ENCODE results near the gene ALOX12B. TPM values are rescaled to one million over a fixed set of nuclear protein-coding genes. Genes with fewer than 3 reads are reported as not detected.
"Not testable (repeated sequence)": the region's sequence is repeated elsewhere in the genome, so short reads cannot be mapped to it uniquely, and the experiment has no call there.

The ALOX12B gene
- total RNA-seq, 1 donor from 2014 or later = not detected

- peak overlapping the region; percentile 71 to 79 (median 75) for H3K9ac ChIP-seq (ENCODE audit: low read depth in 1 of 3, low read length in 3 of 3)
- peak overlapping the region; percentile 55 for H3K27ac ChIP-seq (ENCODE audit: low read depth, low read length)
- H3K4me1 ChIP-seq (ENCODE audit: control insufficient read depth in 3 of 3, insufficient read depth in 3 of 3, low read length in 3 of 3) = peaks cover 42 to 52% (median 47%) of the 10 kb centered on the region in 3 donors
- no peaks in the 10 kb centered on the region for H3K9me3 ChIP-seq (ENCODE audit: control insufficient read depth in 3 of 3, low read length in 3 of 3)
- H3K36me3 ChIP-seq (ENCODE audit: control insufficient read depth in 3 of 3, insufficient read depth in 3 of 3, low read length in 3 of 3) = no peaks in the 10 kb centered on the region
- peak overlapping the region; percentile 78 to 87 (median 80) for H3K4me3 ChIP-seq (ENCODE audit: low read length in 3 of 3)
- H3K27me3 ChIP-seq (ENCODE audit: control insufficient read depth in 3 of 3, insufficient read depth in 3 of 3, low read length in 3 of 3) = peaks cover 32 to 58% (median 37%) of the 10 kb centered on the region in 3 donors
These were observed 31.5 kb upstream of the ALOX12B start for GRCh38 chr17:8118769-8119580.

DNA sequence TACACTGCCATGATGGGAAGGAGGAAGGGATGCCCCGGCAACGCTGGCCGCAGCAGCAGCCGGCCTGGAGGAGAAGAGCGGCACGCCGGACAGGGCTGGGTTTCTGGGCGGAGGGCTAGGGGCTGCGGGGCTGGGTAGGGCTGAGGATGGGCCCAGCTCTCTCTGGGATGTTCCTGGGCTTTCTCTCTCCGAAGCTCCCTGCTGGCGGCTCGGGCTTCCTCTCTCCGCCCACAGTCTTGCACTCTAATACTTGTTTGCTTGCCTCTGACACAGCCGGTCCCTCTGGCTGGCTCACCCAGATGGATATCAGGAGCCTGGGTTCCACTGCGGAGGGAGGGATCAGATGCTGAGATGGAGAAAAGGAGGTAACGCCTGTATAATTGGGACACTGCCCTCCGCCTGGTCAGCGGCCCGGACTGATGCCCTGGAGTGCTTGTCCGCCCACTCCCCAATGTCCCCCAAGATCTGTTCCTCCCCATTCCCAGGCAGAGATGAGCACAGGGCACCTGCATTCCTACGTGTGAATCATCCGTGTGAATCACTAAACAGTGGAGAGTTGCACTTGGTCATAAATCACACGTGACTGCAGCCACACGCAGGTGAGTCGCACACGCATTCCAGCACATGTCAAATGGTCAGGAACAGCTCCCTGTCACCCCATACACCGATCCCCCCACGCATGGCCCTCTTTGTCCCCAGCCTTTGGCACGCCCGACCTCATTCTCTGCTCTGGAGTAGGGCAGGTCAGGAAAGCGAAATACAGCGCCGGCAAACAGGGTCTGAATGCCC, 30.7 kb upstream of the ALOX12B start, which contains the start of gene ALOXE3:
ALOXE3 (minus strand) TSS at position 535 of the 789 bp plus-strand sequence; CDS start at position 11, 524 bp downstream.
- Histone ChIP-seq H3K36me3 (ENCODE audit: control insufficient read depth in 3 of 3, insufficient read depth in 3 of 3, low read length in 3 of 3) (no peaks in the 10 kb centered on the region), H3K9ac (ENCODE audit: low read depth in 1 of 3, low read length in 3 of 3) (peak within 1 kb of the TSS; percentile 71 to 79 (median 75)), H3K4me1 (ENCODE audit: control insufficient read depth in 3 of 3, insufficient read depth in 3 of 3, low read length in 3 of 3) (peaks cover 34 to 44% (median 39%) of the 10 kb centered on the region in 3 donors), H3K4me3 (ENCODE audit: low read length in 3 of 3) (peak within 1 kb of the TSS; percentile 78 to 87 (median 80)), H3K27ac (ENCODE audit: low read depth, low read length) (peak within 1 kb of the TSS; percentile 55), H3K9me3 (ENCODE audit: control insufficient read depth in 3 of 3, low read length in 3 of 3) (no peaks in the 10 kb centered on the region), H3K27me3 (ENCODE audit: control insufficient read depth in 3 of 3, insufficient read depth in 3 of 3, low read length in 3 of 3) (peaks cover 34 to 52% (median 38%) of the 10 kb centered on the region in 3 donors)

DNA sequence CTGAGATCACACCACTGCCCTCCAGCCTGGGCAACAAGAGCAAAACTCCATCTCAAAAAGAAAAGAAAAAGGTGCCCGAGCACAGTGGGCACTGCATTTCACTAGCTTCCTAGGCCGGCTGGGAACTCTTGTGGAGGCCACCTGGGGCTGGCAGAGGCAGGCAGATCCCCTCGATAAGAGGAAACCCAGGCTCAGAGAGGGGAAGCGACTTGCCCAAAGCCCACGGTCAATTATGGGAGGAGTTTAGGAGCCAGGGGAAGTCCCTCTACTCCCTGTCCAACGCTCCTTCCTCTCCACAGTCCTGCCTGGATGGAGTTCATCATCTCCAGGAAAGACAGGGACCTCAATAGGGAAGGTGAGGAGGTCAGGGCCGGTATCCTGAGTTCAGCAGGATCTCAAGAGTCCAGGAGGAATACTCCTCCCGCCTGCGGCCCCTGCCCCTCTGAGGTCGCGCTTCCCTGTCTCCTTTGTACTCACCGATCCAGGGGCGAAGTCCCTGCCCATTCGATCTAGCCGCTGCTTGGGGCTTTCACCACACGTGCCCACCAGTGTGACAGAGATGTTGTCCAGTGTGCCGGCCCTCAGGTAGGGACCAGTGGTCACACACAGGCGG, 30.0 kb upstream of the ALOX12B start:
- Histone ChIP-seq H3K9me3 (ENCODE audit: control insufficient read depth in 3 of 3, low read length in 3 of 3) (no peaks in the 10 kb centered on the region), H3K4me1 (ENCODE audit: control insufficient read depth in 3 of 3, insufficient read depth in 3 of 3, low read length in 3 of 3) (peaks cover 27 to 37% (median 32%) of the 10 kb centered on the region in 3 donors), H3K36me3 (ENCODE audit: control insufficient read depth in 3 of 3, insufficient read depth in 3 of 3, low read length in 3 of 3) (no peaks in the 10 kb centered on the region), H3K27me3 (ENCODE audit: control insufficient read depth in 3 of 3, insufficient read depth in 3 of 3, low read length in 3 of 3) (peaks cover 34 to 52% (median 37%) of the 10 kb centered on the region in 3 donors), H3K27ac (ENCODE audit: low read depth, low read length) (no peak overlapping the region), H3K4me3 (ENCODE audit: low read length in 3 of 3) (peak overlapping the region; percentile 29 to 87 (median 80)), H3K9ac (ENCODE audit: low read depth in 1 of 3, low read length in 3 of 3) (peak overlapping the region in 2 of 3 donors; percentile 71 to 79)

DNA sequence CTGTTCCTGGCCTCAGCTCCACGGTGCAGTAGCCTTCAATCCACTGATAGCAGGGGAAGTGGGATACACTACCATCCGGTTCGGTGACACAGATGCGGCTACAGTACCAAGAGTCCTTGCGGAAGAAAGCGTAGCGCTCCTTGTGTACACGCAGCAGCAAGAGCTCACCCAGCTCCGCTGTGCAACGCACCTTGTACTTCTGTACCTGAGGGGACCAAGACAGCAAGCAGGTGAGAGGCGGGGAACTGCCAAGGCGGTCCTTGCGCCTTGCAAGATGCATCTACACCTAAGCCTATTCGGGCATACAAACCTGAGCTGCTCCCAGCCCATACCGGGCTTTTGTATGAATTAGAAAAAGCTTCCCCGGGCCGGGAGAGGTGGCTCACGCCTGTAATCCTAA, 29.3 kb upstream of the ALOX12B start:
- Histone ChIP-seq H3K4me3 (ENCODE audit: low read length in 3 of 3) (no peak overlapping the region), H3K9me3 (ENCODE audit: control insufficient read depth in 3 of 3, low read length in 3 of 3) (no peaks in the 10 kb centered on the region), H3K9ac (ENCODE audit: low read depth in 1 of 3, low read length in 3 of 3) (no peak overlapping the region), H3K4me1 (ENCODE audit: control insufficient read depth in 3 of 3, insufficient read depth in 3 of 3, low read length in 3 of 3) (peaks cover 24 to 32% (median 26%) of the 10 kb centered on the region in 3 donors), H3K27ac (ENCODE audit: low read depth, low read length) (no peak overlapping the region), H3K36me3 (ENCODE audit: control insufficient read depth in 3 of 3, insufficient read depth in 3 of 3, low read length in 3 of 3) (no peaks in the 10 kb centered on the region), H3K27me3 (ENCODE audit: control insufficient read depth in 3 of 3, insufficient read depth in 3 of 3, low read length in 3 of 3) (peaks cover 38 to 57% (median 44%) of the 10 kb centered on the region in 3 donors)

DNA sequence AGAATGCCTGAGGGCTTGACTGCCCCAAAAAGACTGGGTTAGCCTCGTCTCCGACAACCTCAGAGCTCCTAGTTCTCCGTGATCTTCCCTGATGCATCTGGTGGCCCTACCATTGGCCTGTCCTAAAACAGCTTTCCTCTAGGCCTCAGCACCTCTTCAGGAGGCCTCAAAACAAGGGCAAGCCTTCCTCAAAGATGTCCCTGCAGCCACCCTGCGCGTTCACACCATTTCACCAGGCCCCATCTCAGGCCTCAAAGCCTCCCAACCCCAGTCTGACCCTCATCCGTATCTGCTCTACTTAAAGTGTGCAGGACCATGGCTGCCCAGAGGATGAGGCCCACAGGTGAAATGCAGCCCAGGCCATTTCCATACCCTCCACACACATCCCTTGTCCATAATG, 23.4 kb upstream of the ALOX12B start:
- H3K27ac ChIP-seq (ENCODE audit: low read depth, low read length) = no peak overlapping the region
- peaks cover 59 to 69% (median 63%) of the 10 kb centered on the region in 3 donors for H3K27me3 ChIP-seq (ENCODE audit: control insufficient read depth in 3 of 3, insufficient read depth in 3 of 3, low read length in 3 of 3)
- no peak overlapping the region for H3K4me3 ChIP-seq (ENCODE audit: low read length in 3 of 3)
- peaks cover 6 to 7% (median 6%) of the 10 kb centered on the region in 3 donors for H3K4me1 ChIP-seq (ENCODE audit: control insufficient read depth in 3 of 3, insufficient read depth in 3 of 3, low read length in 3 of 3)
- H3K9me3 ChIP-seq (ENCODE audit: control insufficient read depth in 3 of 3, low read length in 3 of 3) = no peaks in the 10 kb centered on the region
- no peaks in the 10 kb centered on the region for H3K36me3 ChIP-seq (ENCODE audit: control insufficient read depth in 3 of 3, insufficient read depth in 3 of 3, low read length in 3 of 3)
- no peak overlapping the region for H3K9ac ChIP-seq (ENCODE audit: low read depth in 1 of 3, low read length in 3 of 3)

- Histone ChIP-seq H3K27ac (ENCODE audit: low read depth, low read length) (no peak overlapping the region), H3K9ac (ENCODE audit: low read depth in 1 of 3, low read length in 3 of 3) (no peak overlapping the region), H3K36me3 (ENCODE audit: control insufficient read depth in 3 of 3, insufficient read depth in 3 of 3, low read length in 3 of 3) (no peaks in the 10 kb centered on the region), H3K4me1 (ENCODE audit: control insufficient read depth in 3 of 3, insufficient read depth in 3 of 3, low read length in 3 of 3) (peaks cover 6 to 7% (median 6%) of the 10 kb centered on the region in 3 donors), H3K27me3 (ENCODE audit: control insufficient read depth in 3 of 3, insufficient read depth in 3 of 3, low read length in 3 of 3) (peaks cover 55 to 65% (median 60%) of the 10 kb centered on the region in 3 donors), H3K4me3 (ENCODE audit: low read length in 3 of 3) (no peak overlapping the region), H3K9me3 (ENCODE audit: control insufficient read depth in 3 of 3, low read length in 3 of 3) (no peaks in the 10 kb centered on the region)
These were observed 22.9 kb upstream of the ALOX12B start for GRCh38 chr17:8110456-8110804.

- Histone ChIP-seq H3K27me3 (ENCODE audit: control insufficient read depth in 3 of 3, insufficient read depth in 3 of 3, low read length in 3 of 3) (peaks cover 55 to 61% (median 55%) of the 10 kb centered on the region in 3 donors), H3K9me3 (ENCODE audit: control insufficient read depth in 3 of 3, low read length in 3 of 3) (no peaks in the 10 kb centered on the region), H3K4me3 (ENCODE audit: low read length in 3 of 3) (no peak overlapping the region), H3K4me1 (ENCODE audit: control insufficient read depth in 3 of 3, insufficient read depth in 3 of 3, low read length in 3 of 3) (peaks cover 6 to 7% (median 6%) of the 10 kb centered on the region in 3 donors), H3K27ac (ENCODE audit: low read depth, low read length) (no peak overlapping the region), H3K36me3 (ENCODE audit: control insufficient read depth in 3 of 3, insufficient read depth in 3 of 3, low read length in 3 of 3) (no peaks in the 10 kb centered on the region), H3K9ac (ENCODE audit: low read depth in 1 of 3, low read length in 3 of 3) (no peak overlapping the region)
These were observed 22.3 kb upstream of the ALOX12B start for GRCh38 chr17:8109661-8110455.

DNA sequence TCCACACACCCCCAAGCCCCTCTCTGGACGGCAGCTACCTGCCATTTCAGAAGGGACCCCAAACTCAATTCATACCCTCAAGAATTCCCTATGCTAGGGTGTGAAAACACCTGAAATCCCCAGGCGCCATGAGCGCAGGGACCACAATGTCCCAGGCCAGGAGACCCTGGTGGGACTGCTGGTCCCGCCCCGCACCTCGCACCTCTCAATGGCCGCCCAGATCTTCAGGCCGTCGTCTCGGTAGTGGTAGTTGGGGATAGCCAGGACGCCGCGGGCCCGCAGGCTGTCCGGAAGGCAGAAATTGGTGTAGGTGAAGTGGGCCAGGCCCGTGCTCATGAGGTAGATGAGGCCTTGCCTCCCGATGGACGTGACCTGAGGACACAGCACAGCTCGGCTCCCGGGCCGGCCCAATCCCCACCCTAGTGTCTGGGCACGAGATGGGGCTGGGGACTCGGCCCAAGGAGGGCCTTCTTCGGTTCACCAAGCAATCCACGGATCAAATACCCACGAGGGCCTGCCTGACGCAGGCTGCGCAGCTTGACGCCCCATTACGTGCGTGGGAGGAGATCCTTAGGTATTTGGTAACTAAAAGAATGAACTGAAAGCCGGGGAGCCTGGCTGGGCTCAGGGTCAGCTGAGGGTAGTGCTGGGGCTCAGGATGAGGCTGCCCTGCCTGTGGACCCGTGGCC, 21.6 kb upstream of the ALOX12B start:
- Histone ChIP-seq H3K27ac (ENCODE audit: low read depth, low read length) (no peak overlapping the region), H3K36me3 (ENCODE audit: control insufficient read depth in 3 of 3, insufficient read depth in 3 of 3, low read length in 3 of 3) (no peaks in the 10 kb centered on the region), H3K9me3 (ENCODE audit: control insufficient read depth in 3 of 3, low read length in 3 of 3) (no peaks in the 10 kb centered on the region), H3K4me3 (ENCODE audit: low read length in 3 of 3) (no peak overlapping the region), H3K9ac (ENCODE audit: low read depth in 1 of 3, low read length in 3 of 3) (no peak overlapping the region), H3K27me3 (ENCODE audit: control insufficient read depth in 3 of 3, insufficient read depth in 3 of 3, low read length in 3 of 3) (peaks cover 47 to 54% (median 53%) of the 10 kb centered on the region in 3 donors), H3K4me1 (ENCODE audit: control insufficient read depth in 3 of 3, insufficient read depth in 3 of 3, low read length in 3 of 3) (peaks cover 6 to 7% (median 6%) of the 10 kb centered on the region in 3 donors)

DNA sequence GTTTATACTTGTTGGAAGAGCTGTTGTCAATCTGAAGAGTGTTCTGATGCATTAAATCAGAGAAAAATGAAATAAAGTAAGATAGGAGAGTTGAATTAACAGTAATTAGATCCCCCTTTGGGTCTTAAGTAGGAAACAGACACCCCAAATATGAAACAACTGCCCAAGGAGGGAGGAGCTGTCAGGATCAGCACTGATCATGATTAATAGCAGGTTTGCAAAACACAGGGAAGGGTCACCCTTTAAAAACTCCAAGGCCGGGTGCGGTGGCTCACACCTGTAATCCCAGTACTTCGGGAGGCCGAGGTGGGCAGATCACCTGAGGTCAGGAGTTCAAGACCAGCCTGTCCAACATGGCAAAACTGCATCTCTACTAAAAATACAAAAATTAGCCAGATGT, 19.5 kb upstream of the ALOX12B start:
- not testable (repeated sequence) for H3K4me1 ChIP-seq (ENCODE audit: control insufficient read depth in 3 of 3, insufficient read depth in 3 of 3, low read length in 3 of 3); H3K9ac ChIP-seq (ENCODE audit: low read depth in 1 of 3, low read length in 3 of 3); H3K4me3 ChIP-seq (ENCODE audit: low read length in 3 of 3); H3K27ac ChIP-seq (ENCODE audit: low read depth, low read length); H3K9me3 ChIP-seq (ENCODE audit: control insufficient read depth in 3 of 3, low read length in 3 of 3); H3K36me3 ChIP-seq (ENCODE audit: control insufficient read depth in 3 of 3, insufficient read depth in 3 of 3, low read length in 3 of 3)
- peaks cover 36 to 38% (median 38%) of the 10 kb centered on the region in 3 donors for H3K27me3 ChIP-seq (ENCODE audit: control insufficient read depth in 3 of 3, insufficient read depth in 3 of 3, low read length in 3 of 3)

Measured in skeletal muscle tissue (tissue), 4 donors.